ENCODE data around the gene BIRC2. TPM values are rescaled to one million over a fixed set of nuclear protein-coding genes. Genes with fewer than 3 reads are reported as not detected.
A peak's percentile ranks its signal among the peaks of the same experiment; 100 is the strongest.
"Not testable (repeated sequence)": the region's sequence is repeated elsewhere in the genome, so short reads cannot be mapped to it uniquely, and the experiment has no call there.

Gene BIRC2
- total RNA-seq, 1 donor from 2014 or later: 44.8 TPM

- Mint-ChIP-seq H3K27ac (ENCODE audit: unreplicated experiment) (no peak overlapping the region), H3K9me3 (ENCODE audit: unreplicated experiment) (no peaks in the 10 kb centered on the region), H3K27me3 (ENCODE audit: unreplicated experiment) (no peaks in the 10 kb centered on the region), H3K36me3 (ENCODE audit: unreplicated experiment) (no peaks in the 10 kb centered on the region), H3K4me1 (ENCODE audit: low read depth, unreplicated experiment) (no peaks in the 10 kb centered on the region), H3K4me3 (ENCODE audit: unreplicated experiment) (no peak overlapping the region)
- DNase-seq: no peak
- TF ChIP-seq CTCF (IDR thresholded peaks at IDR 0.05; ENCODE audit: partially characterized antibody, unreplicated experiment): no peak
Measured at GRCh38 chr11:102331341-102331740, 15.7 kb upstream of the BIRC2 start.

GRCh38 chr11:102332611-102332994, 14.4 kb upstream of the BIRC2 start:
- Mint-ChIP-seq H3K9me3 (ENCODE audit: unreplicated experiment) (no peaks in the 10 kb centered on the region), H3K27me3 (ENCODE audit: unreplicated experiment) (no peaks in the 10 kb centered on the region), H3K27ac (ENCODE audit: unreplicated experiment) (no peak overlapping the region), H3K4me3 (ENCODE audit: unreplicated experiment) (no peak overlapping the region), H3K4me1 (ENCODE audit: low read depth, unreplicated experiment) (no peaks in the 10 kb centered on the region), H3K36me3 (ENCODE audit: unreplicated experiment) (no peaks in the 10 kb centered on the region)
- TF ChIP-seq CTCF (IDR thresholded peaks at IDR 0.05; ENCODE audit: partially characterized antibody, unreplicated experiment): no peak
- no peak for DNase-seq

- H3K36me3 Mint-ChIP-seq (ENCODE audit: unreplicated experiment): no peaks in the 10 kb centered on the region
- DNase-seq: no peak
- H3K27me3 Mint-ChIP-seq (ENCODE audit: unreplicated experiment): peaks cover 7% of the 10 kb centered on the region
- H3K27ac Mint-ChIP-seq (ENCODE audit: unreplicated experiment): no peak overlapping the region
- H3K4me3 Mint-ChIP-seq (ENCODE audit: unreplicated experiment): no peak overlapping the region
- no peak for TF ChIP-seq CTCF (IDR thresholded peaks at IDR 0.05; ENCODE audit: partially characterized antibody, unreplicated experiment)
- H3K4me1 Mint-ChIP-seq (ENCODE audit: low read depth, unreplicated experiment): peaks cover 9% of the 10 kb centered on the region
- H3K9me3 Mint-ChIP-seq (ENCODE audit: unreplicated experiment): no peaks in the 10 kb centered on the region
Measured at GRCh38 chr11:102338479-102339010, 8.5 kb upstream of the BIRC2 start.

- peaks cover 16% of the 10 kb centered on the region for H3K4me1 Mint-ChIP-seq (ENCODE audit: low read depth, unreplicated experiment)
- H3K4me3 Mint-ChIP-seq (ENCODE audit: unreplicated experiment): not testable (repeated sequence)
Measured at GRCh38 chr11:102341311-102341710, 5.7 kb upstream of the BIRC2 start.

GRCh38 chr11:102341844-102342318, 5.1 kb upstream of the BIRC2 start:
- peak; percentile 84 for TF ChIP-seq CTCF (IDR thresholded peaks at IDR 0.05; ENCODE audit: partially characterized antibody, unreplicated experiment)

More at GRCh38 chr11:102341311-102341710, 5.7 kb upstream of the BIRC2 start:
- H3K27ac Mint-ChIP-seq (ENCODE audit: unreplicated experiment); H3K27me3 Mint-ChIP-seq (ENCODE audit: unreplicated experiment); H3K36me3 Mint-ChIP-seq (ENCODE audit: unreplicated experiment); H3K9me3 Mint-ChIP-seq (ENCODE audit: unreplicated experiment); DNase-seq: not testable (repeated sequence)

More at GRCh38 chr11:102341844-102342318, 5.1 kb upstream of the BIRC2 start:
- Mint-ChIP-seq H3K4me3 (ENCODE audit: unreplicated experiment) (no peak overlapping the region), H3K27me3 (ENCODE audit: unreplicated experiment) (peaks cover 12% of the 10 kb centered on the region), H3K27ac (ENCODE audit: unreplicated experiment) (peak overlapping the region; percentile 7), H3K9me3 (ENCODE audit: unreplicated experiment) (peaks cover 4% of the 10 kb centered on the region), H3K4me1 (ENCODE audit: low read depth, unreplicated experiment) (peaks cover 16% of the 10 kb centered on the region), H3K36me3 (ENCODE audit: unreplicated experiment) (no peaks in the 10 kb centered on the region)
- DNase-seq: peak; percentile 60
